Neuronal stem cell (in vitro differentiated cells): ENCODE data around the gene COL5A1.

ENCODE experiments used
- DNase-seq: peaks from one replicate; pipeline ENCODE4 v3.0.0-alpha.2; 2013; ENCODE audit warnings: low spot score
- H2AFZ ChIP-seq: one replicate; pipeline ENCODE4 v1.6.1; 2013; ENCODE audit warnings: mild to moderate bottlenecking, low read length, inconsistent platforms
- H2AK5ac ChIP-seq: 2 replicates; pipeline ENCODE4 v1.6.1; 2013; ENCODE audit warnings: low read depth, mild to moderate bottlenecking, inconsistent platforms, low read length, moderate library complexity, mixed read lengths
- H2BK120ac ChIP-seq: 2 replicates; pipeline ENCODE4 v1.6.1; 2013; ENCODE audit warnings: low read depth, mild to moderate bottlenecking, inconsistent platforms, low read length, moderate library complexity, mixed read lengths
- H2BK12ac ChIP-seq: one replicate; pipeline ENCODE4 v1.6.1; 2013; ENCODE audit warnings: low read length, inconsistent platforms
- H2BK15ac ChIP-seq: 2 replicates; pipeline ENCODE4 v1.6.1; 2013; ENCODE audit warnings: mild to moderate bottlenecking, low read length, inconsistent platforms, mixed read lengths
- H2BK5ac ChIP-seq: one replicate; pipeline ENCODE4 v1.6.1; 2013; ENCODE audit warnings: inconsistent platforms, mild to moderate bottlenecking, low read length, moderate library complexity
- H3K14ac ChIP-seq: one replicate; pipeline ENCODE4 v1.6.1; 2013; ENCODE audit warnings: low read length, inconsistent platforms
- H3K18ac ChIP-seq: 2 replicates; pipeline ENCODE4 v1.6.1; 2013; ENCODE audit warnings: low read length, inconsistent platforms
- H3K23ac ChIP-seq: 2 replicates; pipeline ENCODE4 v1.6.1; 2013; ENCODE audit warnings: low read depth, mild to moderate bottlenecking, mixed read lengths, low read length, inconsistent platforms; ENCODE audit not compliant: poor library complexity
- H3K27ac ChIP-seq: replicated peaks from 3 replicates; pipeline ENCODE4 v1.5.1; 2013; ENCODE audit warnings: low read length, inconsistent platforms
- H3K27me3 ChIP-seq, 3 experiments: 2 replicates each; pipeline ENCODE4 v1.6.1; 2013; ENCODE audit warnings: low read length in 3 of 3, mild to moderate bottlenecking in 2 of 3, inconsistent platforms in 1 of 3, low read depth in 1 of 3, mixed read lengths in 1 of 3, moderate library complexity in 1 of 3; ENCODE audit not compliant: control insufficient read depth in 3 of 3, insufficient read depth in 3 of 3
- H3K36me3 ChIP-seq, 2 donors: replicated peaks in 1 of 2; 2 replicates each; pipeline ENCODE4 v1.6.1; 2013; ENCODE audit warnings: low read length in 2 of 2; ENCODE audit not compliant: control insufficient read depth in 2 of 2, insufficient read depth in 2 of 2
- H3K4ac ChIP-seq: 2 replicates; pipeline ENCODE4 v1.6.1; 2013; ENCODE audit warnings: inconsistent platforms, mild to moderate bottlenecking, low read length, moderate library complexity
- H3K4me1 ChIP-seq, 2 donors: 1 replicate in 1 of 2; 2 replicates in 1 of 2; pipeline ENCODE4 v1.6.1; 2013; ENCODE audit warnings: low read length in 2 of 2, low read depth in 1 of 2; ENCODE audit not compliant: control insufficient read depth in 2 of 2, insufficient read depth in 1 of 2
- H3K4me2 ChIP-seq: one replicate; pipeline ENCODE4 v1.6.1; 2013; ENCODE audit warnings: mild to moderate bottlenecking, low read length, inconsistent platforms; ENCODE audit not compliant: insufficient read depth, poor library complexity, severe bottlenecking
- H3K4me3 ChIP-seq, 2 donors: 2 replicates each; pipeline ENCODE4 v1.5.1; 2013; ENCODE audit warnings: low read length in 2 of 2, mild to moderate bottlenecking in 2 of 2, inconsistent platforms in 1 of 2, moderate library complexity in 1 of 2
- H3K79me1 ChIP-seq: one replicate; pipeline ENCODE4 v1.6.1; 2013; ENCODE audit warnings: low read depth, mild to moderate bottlenecking, inconsistent platforms, low read length, moderate library complexity
- H3K9ac ChIP-seq: one replicate; pipeline ENCODE4 v1.6.1; 2013; ENCODE audit warnings: mild to moderate bottlenecking, low read depth, low read length, inconsistent platforms; ENCODE audit not compliant: poor library complexity
- H3K9me3 ChIP-seq, 2 donors: replicated peaks in 1 of 2; 2 replicates each; pipeline versions ENCODE3 to v1.6.1; 2013; ENCODE audit warnings: low read length in 2 of 2, mild to moderate bottlenecking in 2 of 2, inconsistent platforms in 1 of 2, low read depth in 1 of 2, mixed read lengths in 1 of 2, moderate library complexity in 1 of 2; ENCODE audit not compliant: control insufficient read depth in 2 of 2, insufficient read depth in 1 of 2
- H4K8ac ChIP-seq: one replicate; pipeline ENCODE4 v1.6.1; 2013; ENCODE audit warnings: low read depth, mild to moderate bottlenecking, inconsistent platforms, low read length, moderate library complexity
- H4K91ac ChIP-seq: one replicate; pipeline ENCODE4 v1.6.1; 2013; ENCODE audit warnings: low read length, low read depth, mild to moderate bottlenecking, inconsistent platforms; ENCODE audit not compliant: poor library complexity
- WGBS, 2 donors: extraction: QIAGEN DNeasy Blood & Tissue Kit; methylation state at CpG; one replicate each; pipeline ENCODE4 v1.1.7; 2013; ENCODE audit warnings: missing lambda C conversion rate in 2 of 2, mixed read lengths in 1 of 2; ENCODE audit not compliant: insufficient read length in 2 of 2, insufficient replicate concordance in 1 of 2; ENCODE audit errors: extremely low coverage in 2 of 2; 5-methylcytosine and 5-hydroxymethylcytosine counted together

Gene COL5A1

GRCh38 chr9:134621558-134622110, 20.0 kb upstream of the COL5A1 start:
- no peak overlapping the region for H3K4me3 ChIP-seq
- no peak overlapping the region for H3K27ac ChIP-seq
- no peak overlapping the region for H2BK120ac ChIP-seq
- no peak for DNase-seq
- no peak overlapping the region for H2AFZ ChIP-seq
- no peak overlapping the region for H2AK5ac ChIP-seq
- no peaks in the 10 kb centered on the region for H3K9me3 ChIP-seq
- no peak overlapping the region for H3K4ac ChIP-seq
- H2BK15ac ChIP-seq = no peak overlapping the region
- H3K4me2 ChIP-seq = no peak overlapping the region
- no peak overlapping the region for H4K91ac ChIP-seq
- no CpG with 5 or more reads among the region's 12 CpGs for WGBS, 2 donors
- no peak overlapping the region for H3K23ac ChIP-seq
- no peaks in the 10 kb centered on the region for H3K27me3 ChIP-seq
- H2BK5ac ChIP-seq = no peak overlapping the region
- no peak overlapping the region for H3K14ac ChIP-seq
- H3K79me1 ChIP-seq = no peaks in the 10 kb centered on the region
- no peak overlapping the region for H4K8ac ChIP-seq
- H3K18ac ChIP-seq = no peak overlapping the region
- H3K36me3 ChIP-seq = no peaks in the 10 kb centered on the region
- H2BK12ac ChIP-seq = no peak overlapping the region
- no peak overlapping the region for H3K9ac ChIP-seq
- H3K4me1 ChIP-seq = peaks cover 0 to 13% of the 10 kb centered on the region in 2 donors

DNA sequence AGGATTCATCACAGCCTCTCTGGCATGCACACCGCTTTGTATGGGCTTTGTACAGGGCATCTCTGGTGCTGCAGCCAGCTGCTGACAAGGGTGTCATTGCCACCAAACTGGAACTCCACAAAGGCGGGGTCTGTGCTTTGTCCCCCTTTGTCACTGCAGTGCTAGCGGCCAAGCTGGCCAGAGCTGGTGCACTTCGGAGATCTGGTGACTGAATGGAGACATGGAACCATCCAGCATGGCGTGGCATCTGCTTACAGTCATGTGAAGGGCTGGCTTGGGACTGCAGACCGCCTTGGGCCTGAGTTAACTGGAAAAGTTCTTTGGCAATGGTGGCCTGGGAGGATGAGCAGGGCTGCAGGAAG, 18.7 kb upstream of the COL5A1 start:
- H3K4ac ChIP-seq = no peak overlapping the region
- no peak overlapping the region for H3K4me2 ChIP-seq
- H3K23ac ChIP-seq = no peak overlapping the region
- H3K36me3 ChIP-seq = no peaks in the 10 kb centered on the region
- no peak for DNase-seq
- H3K79me1 ChIP-seq = no peaks in the 10 kb centered on the region
- peak overlapping the region; percentile 4 for H2BK5ac ChIP-seq
- peak overlapping the region; percentile 16 for H2BK12ac ChIP-seq
- no peak overlapping the region for H3K27ac ChIP-seq
- H3K27me3 ChIP-seq = peaks cover 0 to 4% (median 0%) of the 10 kb centered on the region in 3 experiments
- H3K9ac ChIP-seq = peak overlapping the region; percentile 67
- H4K8ac ChIP-seq = no peak overlapping the region
- no peak overlapping the region for H2AFZ ChIP-seq
- H3K18ac ChIP-seq = peak overlapping the region; percentile 84
- no peak overlapping the region for H3K4me3 ChIP-seq
- peak overlapping the region; percentile 89 for H2BK15ac ChIP-seq
- no peak overlapping the region for H2BK120ac ChIP-seq
- H3K4me1 ChIP-seq = peaks cover 0 to 13% of the 10 kb centered on the region in 2 donors
- H3K14ac ChIP-seq = no peak overlapping the region
- no peak overlapping the region for H2AK5ac ChIP-seq
- H4K91ac ChIP-seq = no peak overlapping the region
- no peaks in the 10 kb centered on the region for H3K9me3 ChIP-seq
- WGBS, 2 donors = no CpG with 5 or more reads among the region's 6 CpGs

GRCh38 chr9:134623258-134624066, 18.1 kb upstream of the COL5A1 start:
- no CpG with 5 or more reads among the region's 29 CpGs for WGBS, 2 donors
- no peaks in the 10 kb centered on the region for H3K9me3 ChIP-seq
- no peak overlapping the region for H4K8ac ChIP-seq
- H2BK120ac ChIP-seq = no peak overlapping the region
- H3K4me2 ChIP-seq = no peak overlapping the region
- H3K23ac ChIP-seq = peak overlapping the region; percentile 14
- no peak overlapping the region for H3K27ac ChIP-seq
- H3K4me1 ChIP-seq = peaks cover 0 to 13% of the 10 kb centered on the region in 2 donors
- peak overlapping the region; percentile 84 for H3K18ac ChIP-seq
- H3K9ac ChIP-seq = no peak overlapping the region
- peak overlapping the region; percentile 4 for H2BK5ac ChIP-seq
- H3K4ac ChIP-seq = no peak overlapping the region
- peak overlapping the region; percentile 95 for H2AK5ac ChIP-seq
- no peak overlapping the region for H2AFZ ChIP-seq
- peaks cover 0 to 4% (median 0%) of the 10 kb centered on the region in 3 experiments for H3K27me3 ChIP-seq
- no peak overlapping the region for H4K91ac ChIP-seq
- peak overlapping the region; percentile 16 for H2BK12ac ChIP-seq
- H3K14ac ChIP-seq = no peak overlapping the region
- peak overlapping the region; percentile 89 for H2BK15ac ChIP-seq
- DNase-seq = no peak
- H3K36me3 ChIP-seq = no peaks in the 10 kb centered on the region
- no peak overlapping the region for H3K4me3 ChIP-seq
- no peaks in the 10 kb centered on the region for H3K79me1 ChIP-seq

GRCh38 chr9:134624137-134624591, 17.4 kb upstream of the COL5A1 start:
- Histone ChIP-seq H2AFZ (no peak overlapping the region), H3K36me3 (no peaks in the 10 kb centered on the region), H3K9me3 (no peaks in the 10 kb centered on the region), H3K4me2 (no peak overlapping the region), H2BK12ac (no peak overlapping the region), H2BK15ac (no peak overlapping the region), H3K27me3 (peaks cover 0 to 4% (median 0%) of the 10 kb centered on the region in 3 experiments), H2BK5ac (no peak overlapping the region), H3K23ac (no peak overlapping the region), H3K18ac (no peak overlapping the region), H2AK5ac (no peak overlapping the region), H3K4ac (no peak overlapping the region), H3K14ac (no peak overlapping the region), H3K4me3 (no peak overlapping the region), H4K8ac (no peak overlapping the region), H3K79me1 (no peaks in the 10 kb centered on the region), H3K27ac (no peak overlapping the region), H3K9ac (no peak overlapping the region), H3K4me1 (peaks cover 0 to 13% of the 10 kb centered on the region in 2 donors), H4K91ac (no peak overlapping the region), H2BK120ac (no peak overlapping the region)
- WGBS, 2 donors = no CpG with 5 or more reads among the region's 14 CpGs
- DNase-seq = no peak
